ENCODE measurements around the gene CACNB4. TPM values are rescaled to one million over a fixed set of nuclear protein-coding genes. Genes with fewer than 3 reads are reported as not detected.

The CACNB4 gene
- total and polyA plus RNA-seq, 2 of the 4 experiments (the other 2 are of a cell fraction): 0.12 to 0.36 TPM

GRCh38 chr2:152078023-152078422 lies 20.8 kb downstream of the CACNB4 start:
- Histone ChIP-seq H2BK5ac (ENCODE audit: low read depth, low read length, poor library complexity, severe bottlenecking) (no peak overlapping the region), H4K91ac (ENCODE audit: insufficient read depth, low read depth, low read length) (no peak overlapping the region), H3K79me1 (ENCODE audit: low read depth in 1 of 2, low read length in 2 of 2) (no peaks in the 10 kb centered on the region), H3K4me2 (ENCODE audit: low read depth, low read length) (no peak overlapping the region), H3K9me1 (ENCODE audit: insufficient read depth, low read length) (no peaks in the 10 kb centered on the region; the same call in 1 of the 2 replicates), H4K5ac (ENCODE audit: low read depth, low read length) (no peak overlapping the region), H3K4me3 (ENCODE audit: insufficient read depth, low read depth, low read length) (no peak overlapping the region), H3K18ac (ENCODE audit: low read depth, low read length) (no peak overlapping the region), H2AK9ac (replicated peaks; ENCODE audit: low read depth, low read length, poor library complexity) (no peak overlapping the region), H2BK120ac (ENCODE audit: low read depth, low read length) (no peak overlapping the region), H3K27ac (ENCODE audit: insufficient read depth, low read length) (no peak overlapping the region), H3K9ac (ENCODE audit: low read depth, low read length) (no peak overlapping the region), H3K36me3 (ENCODE audit: control insufficient read depth, insufficient read depth, low read length) (no peaks in the 10 kb centered on the region), H3K14ac (replicated peaks; ENCODE audit: low read depth, low read length) (no peak overlapping the region), H3K27me3 (ENCODE audit: control insufficient read depth, insufficient read depth, low read length) (peaks cover 2% of the 10 kb centered on the region), H3K23ac (ENCODE audit: low read depth, low read length) (no peak overlapping the region), H3K4ac (ENCODE audit: low read depth, low read length) (no peak overlapping the region), H2BK20ac (ENCODE audit: low read depth, low read length) (no peak overlapping the region), H3K56ac (ENCODE audit: extremely low read depth, insufficient read depth, low read length) (no peak overlapping the region), H4K20me1 (ENCODE audit: insufficient read depth, low read length) (no peaks in the 10 kb centered on the region), H2AFZ (replicated peaks; ENCODE audit: low read length, poor library complexity) (no peak overlapping the region), H4K8ac (ENCODE audit: low read depth in 2 of 2, low read length in 2 of 2) (no peak overlapping the region), H2AK5ac (ENCODE audit: low read depth, low read length) (no peak overlapping the region), H3K9me3 (ENCODE audit: control insufficient read depth, insufficient read depth, low read length) (0 out of 2 replicates have a peak, but pooled peaks cover 2% of the 10 kb centered on the region), H2BK15ac (ENCODE audit: low read depth, low read length) (no peak overlapping the region), H3K4me1 (ENCODE audit: control insufficient read depth, insufficient read depth, low read length) (no peaks in the 10 kb centered on the region)
- TF ChIP-seq SMC3 (IDR thresholded peaks at IDR 0.05; ENCODE audit: low read depth, low read length) (no peak), POLR2A (IDR thresholded peaks at IDR 0.05; ENCODE audit: low read depth, low read length) (no peak), NFE2L2 (IDR thresholded peaks at IDR 0.05; ENCODE audit: low read depth, low read length) (no peak), RCOR1 (IDR thresholded peaks at IDR 0.05; ENCODE audit: insufficient replicate concordance, low read length) (no peak), BHLHE40 (IDR thresholded peaks at IDR 0.05; ENCODE audit: low read depth, low read length) (no peak), CTCF (conservative IDR thresholded peaks at IDR 0.05; ENCODE audit: low read depth, low read length) (no peak), ELK1 (IDR thresholded peaks at IDR 0.05; ENCODE audit: borderline replicate concordance, low read depth, low read length) (no peak), CEBPB (IDR thresholded peaks at IDR 0.05; ENCODE audit: low read depth, low read length) (no peak), MAZ (IDR thresholded peaks at IDR 0.05; ENCODE audit: borderline replicate concordance, low read depth, low read length) (no peak), USF2 (IDR thresholded peaks at IDR 0.05; ENCODE audit: low read depth, low read length) (no peak), MXI1 (IDR thresholded peaks at IDR 0.05; ENCODE audit: borderline replicate concordance, low read depth, low read length) (no peak), CHD1 (IDR thresholded peaks at IDR 0.05; ENCODE audit: low read depth, low read length) (no peak), FOS (IDR thresholded peaks at IDR 0.05; ENCODE audit: low read depth, low read length) (no peak), RAD21 (IDR thresholded peaks at IDR 0.05; ENCODE audit: low read length) (no peak), MAFK (IDR thresholded peaks at IDR 0.05; ENCODE audit: low read depth, low read length) (no peak), RFX5 (IDR thresholded peaks at IDR 0.05; ENCODE audit: low read depth, low read length) (no peak)
- dilution Hi-C loops (cut with HindIII; ENCODE audit: low sequenced_read_pairs, unreplicated experiment): no loop called here
- POLR2A ChIA-PET (ENCODE audit: unreplicated experiment): no interaction called here
- ATAC-seq (ENCODE audit: low read depth): no peak
- no TSS peak for BruUV-seq (replicated peaks)
- in situ Hi-C loops (cut with MboI; ENCODE audit: low sequenced_read_pairs): no loop called here
- 67% methylated on average over 1 of the region's 9 CpGs; no CpG with 5 or more reads in 1 of the 2 experiments for WGBS, 2 experiments (ENCODE audit: extremely low coverage in 2 of 2, insufficient read length in 1 of 2)
- CTCF ChIA-PET: no interaction called here
- intact Hi-C loops (cut with micrococcal nuclease): no loop called here
- DNase-seq: no peak
